PC-3 (cell line): ENCODE results near the gene CRYBB3. TPM values are rescaled to one million over a fixed set of nuclear protein-coding genes. Genes with fewer than 3 reads are reported as not detected.

ENCODE experiments used
- ATAC-seq: fragments of 200-7000 bp; cut with Tn5 transposase; 2 replicates; pipeline ENCODE4 v1.9.1; 2020; ENCODE audit warnings: mild to moderate bottlenecking, moderate library complexity
- BruUV-seq: library from RNA; stranded (reverse); fragments of 400-500 nt; replicated peaks from 2 replicates; lab custom pipeline; 2021; lab: Mats Ljungman, UMichigan
- CTCF ChIA-PET: fragments of 300-600 bp; sonication (Branson Sonifier 250); formaldehyde crosslinking; loops from one replicate; lab custom pipeline; 2022; ENCODE audit warnings: antibody characterized with exemption; lab: Charles Lee
- POLR2A ChIA-PET: fragments of 300-600 bp; sonication (Branson Sonifier 250); formaldehyde crosslinking; loops from one replicate; lab custom pipeline; 2022; ENCODE audit warnings: antibody characterized with exemption; ENCODE audit not compliant: unreplicated experiment; lab: Charles Lee
- DNase-seq: peaks from one replicate; pipeline ENCODE4 v3.0.0-alpha.2; 2015
- H2AFZ ChIP-seq: fragments of 300-600 bp; sonication (generic); 2 replicates; pipeline ENCODE4 v1.6.0; 2016; ENCODE audit warnings: antibody characterized with exemption, low read length
- H3F3A ChIP-seq: fragments of 300-600 bp; sonication (generic); one replicate; pipeline ENCODE4 v1.6.0; 2017; ENCODE audit warnings: antibody characterized with exemption, low read length, control low read depth, mild to moderate bottlenecking; ENCODE audit not compliant: unreplicated experiment
- H3K27ac ChIP-seq: fragments of 300-600 bp; sonication (generic); 2 replicates; pipeline ENCODE4 v1.5.1; 2016; ENCODE audit warnings: mild to moderate bottlenecking, low read length
- H3K27me3 ChIP-seq: fragments of 300-600 bp; sonication (generic); 2 replicates; pipeline ENCODE4 v1.6.1; 2016; ENCODE audit warnings: low read length, mixed read lengths
- H3K36me3 ChIP-seq: fragments of 300-600 bp; sonication (generic); 2 replicates; pipeline ENCODE4 v1.6.1; 2016; ENCODE audit warnings: low read depth, mixed run types, low read length, mixed read lengths
- H3K4me1 ChIP-seq: fragments of 300-600 bp; sonication (generic); 2 replicates; pipeline ENCODE4 v1.5.1; 2016; ENCODE audit warnings: low read length; ENCODE audit not compliant: insufficient read depth
- H3K4me2 ChIP-seq: fragments of 300-600 bp; sonication (generic); 2 replicates; pipeline ENCODE4 v1.6.0; 2016; ENCODE audit warnings: low read length
- H3K4me3 ChIP-seq: fragments of 300-600 bp; sonication (generic); 2 replicates; pipeline ENCODE4 v1.5.1; 2016; ENCODE audit warnings: mild to moderate bottlenecking, low read length, mixed read lengths
- H3K79me2 ChIP-seq: fragments of 300-600 bp; sonication (generic); 2 replicates; pipeline ENCODE4 v1.6.1; 2017; ENCODE audit warnings: low read length, mixed read lengths
- H3K9ac ChIP-seq: fragments of 300-600 bp; sonication (generic); 2 replicates; pipeline ENCODE4 v1.6.0; 2016; ENCODE audit warnings: mild to moderate bottlenecking, low read length
- H3K9me2 ChIP-seq: fragments of 300-600 bp; sonication (generic); replicated peaks from 2 replicates; pipeline ENCODE4 v1.6.1; 2016; ENCODE audit warnings: mixed run types, low read length, mixed read lengths
- H3K9me3 ChIP-seq: fragments of 300-600 bp; sonication (generic); 2 replicates; pipeline ENCODE4 v1.6.1; 2016; ENCODE audit warnings: low read length, mixed read lengths
- H4K20me1 ChIP-seq: fragments of 300-600 bp; sonication (generic); 2 replicates; pipeline ENCODE4 v1.6.1; 2016; ENCODE audit warnings: low read length, mixed read lengths
- EZH2 ChIP-seq: fragments of 300-600 bp; sonication (generic); IDR thresholded peaks from one replicate; pipeline ENCODE4 v1.6.1; 2017; ENCODE audit warnings: antibody characterized with exemption, mild to moderate bottlenecking, low read length; ENCODE audit not compliant: unreplicated experiment
- EZH2phosphoT487 ChIP-seq: fragments of 300-600 bp; sonication (generic); IDR thresholded peaks from 2 replicates; pipeline ENCODE4 v1.6.1; 2018; ENCODE audit warnings: mild to moderate bottlenecking, antibody characterized with exemption, low read length, borderline replicate concordance
- intact Hi-C: fragments of 100-400 bp; cut with micrococcal nuclease; formaldehyde crosslinking; loops from 2 replicates; pipeline ENCODE4 v1.9.0; 2023
- total RNA-seq: library from RNA; depleted of rRNA; stranded (reverse); fragments of >200 nt; gene quantifications from 2 replicates; pipeline ENCODE4 v1.2.3, GENCODE V29; 2014
- TF ChIP-seq, protein P1 (sequence below): fragments of 300-600 bp; sonication (generic); conservative IDR thresholded peaks from 2 replicates; pipeline ENCODE4 v1.5.1; 2017; ENCODE audit warnings: antibody characterized with exemption, low read depth, mild to moderate bottlenecking, low read length

The CRYBB3 gene
- total RNA-seq, 1 experiment from 2014 or later = 1.2 TPM

DNA sequence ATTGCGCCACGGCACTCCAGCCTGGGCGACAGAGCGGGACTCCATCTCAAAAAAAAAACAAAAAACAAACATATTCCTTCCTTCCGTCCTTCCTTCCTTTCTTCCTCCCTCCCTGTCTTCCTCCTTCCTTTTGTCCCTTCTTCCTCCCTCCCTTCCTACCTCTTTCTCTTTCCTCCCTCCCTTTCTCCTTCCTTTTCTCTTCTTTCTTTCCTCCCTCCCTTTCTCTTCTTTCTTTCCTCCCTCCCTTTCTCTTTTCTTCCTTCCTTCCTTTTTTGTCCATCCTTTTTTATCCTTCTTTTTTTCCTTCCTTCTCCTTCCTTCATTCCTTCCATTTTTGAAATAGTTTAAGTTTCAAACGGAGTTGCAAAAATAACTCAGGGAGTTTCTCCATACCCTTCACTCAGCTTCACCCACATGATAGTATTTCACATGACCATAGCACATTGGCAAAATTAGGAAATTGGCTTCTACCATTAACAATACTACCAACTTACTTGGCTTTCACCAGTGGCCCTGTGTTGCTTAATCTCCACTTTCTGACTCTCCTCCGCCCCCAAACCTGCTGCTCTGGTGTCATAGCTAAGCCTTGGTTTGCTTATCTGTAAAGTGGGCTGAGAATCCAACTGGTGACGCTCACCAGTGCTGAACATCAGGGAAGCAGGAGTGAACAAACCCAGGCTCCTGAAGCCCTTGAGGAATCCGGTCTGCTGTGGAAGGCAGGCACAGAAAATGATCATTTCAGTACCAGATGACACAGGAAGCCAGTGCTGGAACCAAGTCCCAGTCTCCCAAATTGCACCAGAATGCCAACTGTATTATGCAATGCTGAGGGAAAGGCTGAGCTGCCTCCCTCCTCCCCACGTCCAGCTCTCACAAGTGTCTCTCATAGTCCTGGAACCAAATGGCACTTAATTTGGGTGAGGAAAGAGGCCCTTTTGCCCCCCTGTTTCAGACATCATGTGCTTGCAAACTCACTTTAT is 17.2 kb upstream of the CRYBB3 start:
- H3K4me1 ChIP-seq = no peaks in the 10 kb centered on the region
- BruUV-seq = no TSS peak
- TF ChIP-seq EZH2phosphoT487 = no peak
- TF ChIP-seq EZH2 = no peak
- TF ChIP-seq, protein P1, sequence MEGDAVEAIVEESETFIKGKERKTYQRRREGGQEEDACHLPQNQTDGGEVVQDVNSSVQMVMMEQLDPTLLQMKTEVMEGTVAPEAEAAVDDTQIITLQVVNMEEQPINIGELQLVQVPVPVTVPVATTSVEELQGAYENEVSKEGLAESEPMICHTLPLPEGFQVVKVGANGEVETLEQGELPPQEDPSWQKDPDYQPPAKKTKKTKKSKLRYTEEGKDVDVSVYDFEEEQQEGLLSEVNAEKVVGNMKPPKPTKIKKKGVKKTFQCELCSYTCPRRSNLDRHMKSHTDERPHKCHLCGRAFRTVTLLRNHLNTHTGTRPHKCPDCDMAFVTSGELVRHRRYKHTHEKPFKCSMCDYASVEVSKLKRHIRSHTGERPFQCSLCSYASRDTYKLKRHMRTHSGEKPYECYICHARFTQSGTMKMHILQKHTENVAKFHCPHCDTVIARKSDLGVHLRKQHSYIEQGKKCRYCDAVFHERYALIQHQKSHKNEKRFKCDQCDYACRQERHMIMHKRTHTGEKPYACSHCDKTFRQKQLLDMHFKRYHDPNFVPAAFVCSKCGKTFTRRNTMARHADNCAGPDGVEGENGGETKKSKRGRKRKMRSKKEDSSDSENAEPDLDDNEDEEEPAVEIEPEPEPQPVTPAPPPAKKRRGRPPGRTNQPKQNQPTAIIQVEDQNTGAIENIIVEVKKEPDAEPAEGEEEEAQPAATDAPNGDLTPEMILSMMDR = no peak
- no peaks in the 10 kb centered on the region for H3K79me2 ChIP-seq
- no peak overlapping the region for H3K4me3 ChIP-seq
- H3K27me3 ChIP-seq = no peaks in the 10 kb centered on the region
- no peak overlapping the region for H2AFZ ChIP-seq
- H3K4me2 ChIP-seq = no peak overlapping the region
- H3F3A ChIP-seq = no peaks in the 10 kb centered on the region
- no peak for ATAC-seq
- H3K9me2 ChIP-seq = no peaks in the 10 kb centered on the region
- no peaks in the 10 kb centered on the region; the same call in 1 of the 2 replicates for H3K36me3 ChIP-seq
- no peak overlapping the region for H3K27ac ChIP-seq
- no peak for DNase-seq
- no peak overlapping the region for H3K9ac ChIP-seq
- intact Hi-C loops = no loop called here
- H4K20me1 ChIP-seq = no peaks in the 10 kb centered on the region
- CTCF ChIA-PET = interaction anchor here (0.7 kb wide), 1 partner anchor 1262 kb away, joined by 11 read pairs; no protein-coding TSS in a partner anchor
- H3K9me3 ChIP-seq = no peaks in the 10 kb centered on the region
- POLR2A ChIA-PET = no interaction called here

DNA sequence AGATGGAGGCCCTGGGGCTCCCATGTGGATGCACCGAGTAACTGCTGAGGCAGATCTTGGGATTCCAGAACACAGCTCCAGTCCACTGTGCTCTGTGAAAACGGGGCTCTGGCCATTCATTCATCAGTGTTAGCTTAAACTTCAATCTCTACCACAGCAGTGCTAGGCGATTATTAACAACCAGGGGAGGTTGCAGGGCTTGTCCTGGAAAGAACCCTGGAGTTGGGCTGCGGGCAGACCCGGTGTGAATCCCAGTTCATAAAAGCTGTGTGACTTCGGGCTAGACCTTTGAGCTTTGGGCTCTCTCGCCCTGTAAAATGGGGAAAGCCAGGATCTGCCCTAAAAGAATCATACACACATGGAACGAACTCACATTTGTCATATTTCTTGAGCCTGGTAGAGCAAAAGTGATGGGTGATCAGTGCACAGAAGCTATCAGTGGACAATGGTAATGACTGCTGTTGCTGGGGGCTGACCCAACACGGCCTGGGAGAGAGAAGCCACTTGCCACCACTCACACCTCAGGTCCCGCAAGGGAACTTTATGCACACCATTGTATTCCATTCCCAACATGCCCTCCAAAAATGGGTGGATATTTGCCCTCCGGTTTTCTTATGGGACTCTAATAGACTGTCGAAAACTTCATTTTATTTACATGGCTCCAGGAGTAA is 15.6 kb upstream of the CRYBB3 start:
- Histone ChIP-seq H3K9me2 (no peaks in the 10 kb centered on the region), H2AFZ (no peak overlapping the region), H3K9ac (no peak overlapping the region), H3K9me3 (no peaks in the 10 kb centered on the region), H4K20me1 (no peaks in the 10 kb centered on the region), H3K4me1 (no peaks in the 10 kb centered on the region), H3K4me2 (no peak overlapping the region), H3K79me2 (no peaks in the 10 kb centered on the region), H3K27ac (no peak overlapping the region), H3K27me3 (no peaks in the 10 kb centered on the region), H3K36me3 (no peaks in the 10 kb centered on the region; the same call in 1 of the 2 replicates), H3F3A (no peaks in the 10 kb centered on the region), H3K4me3 (no peak overlapping the region)
- intact Hi-C loops = no loop called here
- ChIA-PET CTCF (no interaction called here), POLR2A (no interaction called here)
- DNase-seq (no peak), ATAC-seq (no peak)
- no TSS peak for BruUV-seq
- no peak for TF ChIP-seq EZH2
- TF ChIP-seq EZH2phosphoT487 = no peak
- TF ChIP-seq, protein P1 = no peak
